OCI-LY1 (cell line): ENCODE measurements around the gene CD69.

Experiments used
- H2AFZ ChIP-seq: fragments of 200-600 bp; sonication (generic), shearing (Covaris generic); 2 replicates; pipeline ENCODE4 v1.6.0; 2014; ENCODE audit warnings: antibody characterized with exemption, mild to moderate bottlenecking, low read length
- H3F3A ChIP-seq: fragments of 200-600 bp; sonication (generic), shearing (Covaris generic); 2 replicates; pipeline ENCODE4 v1.6.0; 2014; ENCODE audit warnings: mild to moderate bottlenecking, antibody characterized with exemption, low read length, moderate library complexity; ENCODE audit not compliant: insufficient read depth
- H3K27ac ChIP-seq: fragments of 200-600 bp; sonication (generic); 2 replicates; pipeline ENCODE4 v1.5.1; 2014; ENCODE audit warnings: low read length, mixed run types, mild to moderate bottlenecking, low read depth; ENCODE audit not compliant: poor library complexity, severe bottlenecking
- H3K27me3 ChIP-seq: fragments of 200-600 bp; sonication (generic); 2 replicates; pipeline ENCODE4 v1.6.0; 2014; ENCODE audit warnings: antibody characterized with exemption, mild to moderate bottlenecking, low read length, moderate library complexity; ENCODE audit not compliant: insufficient read depth
- H3K36me3 ChIP-seq: fragments of 200-600 bp; sonication (generic); 2 replicates; pipeline ENCODE4 v1.6.1; 2014; ENCODE audit warnings: mild to moderate bottlenecking, antibody characterized with exemption, low read length, moderate library complexity, mixed read lengths; ENCODE audit not compliant: insufficient read depth
- H3K4me1 ChIP-seq: fragments of 200-600 bp; sonication (generic); 2 replicates; pipeline ENCODE4 v1.5.1; 2014; ENCODE audit warnings: mild to moderate bottlenecking, low read length, moderate library complexity; ENCODE audit not compliant: insufficient read depth, severe bottlenecking
- H3K4me2 ChIP-seq: fragments of 200-600 bp; sonication (generic), shearing (Covaris generic); 2 replicates; pipeline ENCODE4 v1.6.1; 2014; ENCODE audit warnings: low read length
- H3K4me3 ChIP-seq: fragments of 200-600 bp; sonication (generic); 2 replicates; pipeline ENCODE4 v1.5.1; 2014; ENCODE audit warnings: low read length, low read depth, mild to moderate bottlenecking, mixed read lengths; ENCODE audit not compliant: poor library complexity, severe bottlenecking
- H3K79me2 ChIP-seq: fragments of 200-600 bp; shearing (Covaris generic); 2 replicates; pipeline ENCODE4 v1.6.1; 2016; ENCODE audit warnings: mixed run types, low read length, mixed read lengths; ENCODE audit not compliant: insufficient read depth
- H3K9ac ChIP-seq: fragments of 200-600 bp; sonication (generic), shearing (Covaris generic); 2 replicates; pipeline ENCODE4 v1.6.1; 2014; ENCODE audit warnings: mild to moderate bottlenecking, low read length, mixed read lengths
- H3K9me2 ChIP-seq: fragments of 200-600 bp; sonication (generic), shearing (Covaris generic); 2 replicates; pipeline ENCODE4 v1.6.1; 2014; ENCODE audit warnings: low read depth, mild to moderate bottlenecking, low read length, mixed read lengths
- H3K9me3 ChIP-seq: fragments of 200-600 bp; shearing (Covaris generic); 2 replicates; pipeline ENCODE4 v1.6.1; 2014; ENCODE audit warnings: low read length, mixed read lengths
- H4K20me1 ChIP-seq: fragments of 200-600 bp; sonication (generic), shearing (Covaris generic); 2 replicates; pipeline ENCODE4 v1.6.0; 2016; ENCODE audit warnings: mild to moderate bottlenecking, low read length; ENCODE audit not compliant: insufficient read depth
- EZH2 ChIP-seq: fragments of 200-600 bp; sonication (generic), shearing (Covaris generic); IDR thresholded peaks from 2 replicates; pipeline ENCODE4 v1.8.0; 2017; ENCODE audit warnings: borderline replicate concordance, mixed run types, mild to moderate bottlenecking, antibody characterized with exemption, low read length, moderate library complexity, mixed read lengths
- TF ChIP-seq, protein P1 (sequence below): fragments of 200-600 bp; sonication (generic), shearing (Covaris generic); IDR thresholded peaks from 2 replicates; pipeline ENCODE4 v1.5.1; 2017; ENCODE audit warnings: mild to moderate bottlenecking, antibody characterized with exemption, low read length, moderate library complexity, mixed read lengths

CD69 gene

DNA sequence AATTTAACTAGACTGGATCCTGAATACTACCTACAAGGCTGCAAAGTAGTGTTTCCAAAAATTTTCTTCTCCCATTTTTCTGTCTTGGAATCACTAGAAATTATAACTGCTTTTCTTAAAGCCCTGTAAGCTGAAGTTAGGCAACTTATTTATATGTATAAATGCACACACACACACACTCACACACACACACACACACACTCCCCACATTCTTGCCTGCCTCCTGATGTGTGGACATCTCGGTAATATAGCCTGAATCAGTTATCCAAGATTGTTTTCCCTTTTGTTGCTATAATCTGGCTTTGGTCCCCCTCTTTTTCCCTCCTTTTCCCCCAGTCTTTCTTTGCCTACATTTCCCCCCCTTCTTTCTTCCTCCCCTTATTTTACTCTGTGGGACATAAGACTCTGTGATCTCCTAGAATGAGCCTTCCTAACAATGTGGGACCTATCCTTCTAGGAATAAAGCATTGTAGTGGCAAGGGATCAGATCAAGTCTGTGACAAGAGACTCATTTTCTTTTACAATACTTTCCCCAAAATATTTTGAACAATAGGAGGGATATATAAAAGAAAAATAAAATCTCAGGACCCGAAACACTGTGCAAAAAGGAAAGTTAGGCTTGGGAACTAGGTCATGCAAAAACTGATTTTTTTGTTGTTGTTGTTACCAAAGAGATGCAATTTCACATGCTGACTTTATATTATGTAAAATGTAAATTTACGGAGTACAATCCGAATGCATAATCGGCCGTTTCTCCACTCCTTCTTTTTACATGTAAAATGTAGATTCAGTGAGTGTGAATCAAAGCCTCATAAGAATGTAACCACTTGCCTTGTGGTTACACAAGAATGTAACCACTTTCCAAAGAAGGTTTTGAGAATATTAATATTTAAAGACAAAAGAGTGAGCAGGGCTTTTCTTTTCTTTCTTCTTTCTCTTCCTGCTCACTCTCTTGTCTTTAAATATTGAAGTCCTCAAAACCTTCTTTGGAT is 26.3 kb upstream of the CD69 start:
- Histone ChIP-seq H3K9ac (no peak overlapping the region), H3K4me3 (no peak overlapping the region), H3K27ac (no peak overlapping the region), H4K20me1 (no peaks in the 10 kb centered on the region), H3K4me1 (no peaks in the 10 kb centered on the region), H3F3A (no peaks in the 10 kb centered on the region), H2AFZ (no peak overlapping the region), H3K9me2 (no peaks in the 10 kb centered on the region), H3K9me3 (no peaks in the 10 kb centered on the region), H3K36me3 (no peaks in the 10 kb centered on the region), H3K27me3 (no peaks in the 10 kb centered on the region; the same call in 1 of the 2 replicates), H3K79me2 (no peaks in the 10 kb centered on the region), H3K4me2 (no peak overlapping the region)
- TF ChIP-seq EZH2 = no peak
- TF ChIP-seq, protein P1, sequence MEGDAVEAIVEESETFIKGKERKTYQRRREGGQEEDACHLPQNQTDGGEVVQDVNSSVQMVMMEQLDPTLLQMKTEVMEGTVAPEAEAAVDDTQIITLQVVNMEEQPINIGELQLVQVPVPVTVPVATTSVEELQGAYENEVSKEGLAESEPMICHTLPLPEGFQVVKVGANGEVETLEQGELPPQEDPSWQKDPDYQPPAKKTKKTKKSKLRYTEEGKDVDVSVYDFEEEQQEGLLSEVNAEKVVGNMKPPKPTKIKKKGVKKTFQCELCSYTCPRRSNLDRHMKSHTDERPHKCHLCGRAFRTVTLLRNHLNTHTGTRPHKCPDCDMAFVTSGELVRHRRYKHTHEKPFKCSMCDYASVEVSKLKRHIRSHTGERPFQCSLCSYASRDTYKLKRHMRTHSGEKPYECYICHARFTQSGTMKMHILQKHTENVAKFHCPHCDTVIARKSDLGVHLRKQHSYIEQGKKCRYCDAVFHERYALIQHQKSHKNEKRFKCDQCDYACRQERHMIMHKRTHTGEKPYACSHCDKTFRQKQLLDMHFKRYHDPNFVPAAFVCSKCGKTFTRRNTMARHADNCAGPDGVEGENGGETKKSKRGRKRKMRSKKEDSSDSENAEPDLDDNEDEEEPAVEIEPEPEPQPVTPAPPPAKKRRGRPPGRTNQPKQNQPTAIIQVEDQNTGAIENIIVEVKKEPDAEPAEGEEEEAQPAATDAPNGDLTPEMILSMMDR = no peak

DNA sequence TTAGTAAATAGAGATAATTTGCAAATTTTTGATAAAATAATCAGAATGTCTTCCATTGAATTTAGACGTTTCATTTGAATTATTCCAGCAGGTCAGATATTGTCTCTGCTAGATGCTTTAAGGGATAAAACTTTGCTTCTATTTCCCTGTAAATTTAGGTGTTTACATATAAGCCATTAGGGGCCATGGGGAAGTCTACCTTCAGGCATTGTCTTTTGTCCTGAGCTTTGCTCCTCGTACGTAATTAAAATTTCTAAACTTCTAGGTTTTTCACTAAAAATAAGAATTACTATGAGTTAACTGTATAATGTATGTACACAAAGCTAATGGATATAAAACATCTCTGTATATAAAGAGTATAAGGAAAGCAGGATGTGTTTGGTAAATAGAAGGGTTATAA is 24.1 kb upstream of the CD69 start:
- TF ChIP-seq EZH2 = no peak
- TF ChIP-seq, protein P1 = no peak
- Histone ChIP-seq H3K4me3 (no peak overlapping the region), H3K9me3 (no peaks in the 10 kb centered on the region), H2AFZ (no peak overlapping the region), H3F3A (no peaks in the 10 kb centered on the region), H3K4me1 (no peaks in the 10 kb centered on the region), H3K9ac (no peak overlapping the region), H3K79me2 (no peaks in the 10 kb centered on the region), H3K36me3 (no peaks in the 10 kb centered on the region), H3K9me2 (no peaks in the 10 kb centered on the region), H3K4me2 (no peak overlapping the region), H3K27ac (no peak overlapping the region), H3K27me3 (no peaks in the 10 kb centered on the region; the same call in 1 of the 2 replicates), H4K20me1 (no peaks in the 10 kb centered on the region)

DNA sequence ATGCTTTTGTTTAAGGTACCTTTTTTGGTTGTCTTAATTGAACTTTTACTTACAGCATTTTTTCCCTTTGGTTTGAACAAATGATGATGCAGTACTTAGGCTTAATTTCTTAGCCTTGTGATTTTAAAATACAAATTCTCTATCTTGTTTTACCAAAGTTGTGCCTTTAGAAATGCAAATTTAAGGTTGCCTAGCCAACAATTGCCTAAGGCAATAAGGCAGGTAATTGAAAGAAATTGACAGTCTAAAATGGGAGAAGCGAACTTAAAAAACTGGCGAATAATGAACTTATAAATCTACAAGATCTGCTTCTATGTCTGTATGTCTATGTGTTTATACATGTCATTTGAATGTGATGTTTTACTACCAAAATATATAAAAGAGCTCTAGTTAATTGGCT is 23.6 kb upstream of the CD69 start:
- no peaks in the 10 kb centered on the region for H3F3A ChIP-seq
- TF ChIP-seq, protein P1 = no peak
- no peak for TF ChIP-seq EZH2
- H3K4me1 ChIP-seq = no peaks in the 10 kb centered on the region
- no peaks in the 10 kb centered on the region for H3K27me3 ChIP-seq
- no peaks in the 10 kb centered on the region for H3K36me3 ChIP-seq
- H3K4me2 ChIP-seq = no peak overlapping the region
- H3K27ac ChIP-seq = no peak overlapping the region
- no peaks in the 10 kb centered on the region for H4K20me1 ChIP-seq
- H3K9me2 ChIP-seq = no peaks in the 10 kb centered on the region
- no peaks in the 10 kb centered on the region for H3K79me2 ChIP-seq
- no peak overlapping the region for H2AFZ ChIP-seq
- H3K9me3 ChIP-seq = no peaks in the 10 kb centered on the region
- H3K9ac ChIP-seq = no peak overlapping the region
- no peak overlapping the region for H3K4me3 ChIP-seq
